ENCODE data around the gene REP15. TPM values are rescaled to one million over a fixed set of nuclear protein-coding genes. Genes with fewer than 3 reads are reported as not detected.

The REP15 gene
- total RNA-seq, 2 donors from 2014 or later: 2.4 to 7.6 TPM

DNA sequence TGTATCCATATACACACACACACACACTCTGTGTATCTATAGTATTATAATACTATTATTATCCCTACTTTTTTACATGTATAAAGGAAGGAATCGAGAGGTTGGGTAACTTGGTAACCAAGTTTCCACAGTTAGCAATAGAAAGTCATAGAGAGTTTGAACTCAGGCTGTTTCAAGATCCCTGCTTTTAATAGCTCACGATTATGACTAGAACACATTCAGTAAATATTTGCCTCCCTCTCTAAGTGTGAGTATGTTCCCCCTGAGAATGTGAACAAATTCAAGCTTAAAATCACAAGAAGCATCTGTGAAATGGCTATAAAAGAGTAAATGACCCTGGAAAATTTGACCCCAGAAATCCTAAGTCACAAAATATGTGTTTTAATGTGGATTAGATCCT, 11.0 kb upstream of the REP15 start:
- H3K4me1 ChIP-seq (ENCODE audit: control insufficient read depth, insufficient read depth, low read length): no peaks in the 10 kb centered on the region
- Mint-ChIP-seq H3K27ac (no peak overlapping the region), H3K36me3 (ENCODE audit: low read depth) (peaks cover 76% of the 10 kb centered on the region), H3K27me3 (ENCODE audit: insufficient read depth) (no peaks in the 10 kb centered on the region), H3K4me1 (no peaks in the 10 kb centered on the region), H3K9me3 (no peaks in the 10 kb centered on the region), H3K4me3 (no peak overlapping the region)
- H3K27ac ChIP-seq (ENCODE audit: low read depth, low read length): no peak overlapping the region
- no peaks in the 10 kb centered on the region for H3K27me3 ChIP-seq (ENCODE audit: control insufficient read depth, insufficient read depth, low read length, poor library complexity, severe bottlenecking)
- peaks cover 84% of the 10 kb centered on the region for H3K36me3 ChIP-seq (ENCODE audit: control insufficient read depth, insufficient read depth, low read length)
- no peak overlapping the region for H3K9ac ChIP-seq (ENCODE audit: extremely low read depth, low read length, poor library complexity, severe bottlenecking)
- 96 to 100% methylated on average over 1 to 2 of the region's 2 CpGs for WGBS, 2 experiments (ENCODE audit: insufficient coverage in 1 of 2, insufficient read length in 1 of 2)
- DNase-seq: no peak
- H3K9me3 ChIP-seq (ENCODE audit: control insufficient read depth, low read length): no peaks in the 10 kb centered on the region
- TF ChIP-seq, protein P1, sequence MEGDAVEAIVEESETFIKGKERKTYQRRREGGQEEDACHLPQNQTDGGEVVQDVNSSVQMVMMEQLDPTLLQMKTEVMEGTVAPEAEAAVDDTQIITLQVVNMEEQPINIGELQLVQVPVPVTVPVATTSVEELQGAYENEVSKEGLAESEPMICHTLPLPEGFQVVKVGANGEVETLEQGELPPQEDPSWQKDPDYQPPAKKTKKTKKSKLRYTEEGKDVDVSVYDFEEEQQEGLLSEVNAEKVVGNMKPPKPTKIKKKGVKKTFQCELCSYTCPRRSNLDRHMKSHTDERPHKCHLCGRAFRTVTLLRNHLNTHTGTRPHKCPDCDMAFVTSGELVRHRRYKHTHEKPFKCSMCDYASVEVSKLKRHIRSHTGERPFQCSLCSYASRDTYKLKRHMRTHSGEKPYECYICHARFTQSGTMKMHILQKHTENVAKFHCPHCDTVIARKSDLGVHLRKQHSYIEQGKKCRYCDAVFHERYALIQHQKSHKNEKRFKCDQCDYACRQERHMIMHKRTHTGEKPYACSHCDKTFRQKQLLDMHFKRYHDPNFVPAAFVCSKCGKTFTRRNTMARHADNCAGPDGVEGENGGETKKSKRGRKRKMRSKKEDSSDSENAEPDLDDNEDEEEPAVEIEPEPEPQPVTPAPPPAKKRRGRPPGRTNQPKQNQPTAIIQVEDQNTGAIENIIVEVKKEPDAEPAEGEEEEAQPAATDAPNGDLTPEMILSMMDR (conservative IDR thresholded peaks at IDR 0.05): no peak
- H3K4me3 ChIP-seq (ENCODE audit: low read length): no peak overlapping the region

DNA sequence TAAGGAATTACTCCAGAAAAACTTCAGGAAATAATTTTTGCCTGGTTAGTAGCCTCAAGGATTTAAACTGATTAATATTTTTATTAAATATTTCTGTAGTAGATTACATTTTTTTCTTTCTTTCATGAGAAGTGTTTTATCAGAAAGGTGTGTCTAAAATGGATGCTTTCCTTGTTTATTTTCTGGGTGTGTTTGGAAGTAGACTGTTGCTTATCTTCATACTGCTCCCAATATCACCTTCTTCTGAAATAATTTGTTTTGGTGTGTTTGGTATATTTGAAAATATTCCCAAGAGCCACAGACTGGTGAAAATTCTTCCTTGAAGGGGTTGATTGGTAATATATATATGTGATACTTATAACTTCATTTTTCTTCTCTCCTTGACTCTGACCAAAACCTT, 10.1 kb upstream of the REP15 start:
- H3K27ac ChIP-seq (ENCODE audit: low read depth, low read length): no peak overlapping the region
- peaks cover 84% of the 10 kb centered on the region for H3K36me3 ChIP-seq (ENCODE audit: control insufficient read depth, insufficient read depth, low read length)
- H3K9me3 ChIP-seq (ENCODE audit: control insufficient read depth, low read length): no peaks in the 10 kb centered on the region
- Mint-ChIP-seq H3K4me1 (no peaks in the 10 kb centered on the region), H3K36me3 (ENCODE audit: low read depth) (peaks cover 75% of the 10 kb centered on the region), H3K9me3 (no peaks in the 10 kb centered on the region), H3K4me3 (no peak overlapping the region), H3K27me3 (ENCODE audit: insufficient read depth) (no peaks in the 10 kb centered on the region), H3K27ac (no peak overlapping the region)
- TF ChIP-seq, protein P1 (conservative IDR thresholded peaks at IDR 0.05): no peak
- H3K4me1 ChIP-seq (ENCODE audit: control insufficient read depth, insufficient read depth, low read length): no peaks in the 10 kb centered on the region
- DNase-seq: no peak
- no peaks in the 10 kb centered on the region for H3K27me3 ChIP-seq (ENCODE audit: control insufficient read depth, insufficient read depth, low read length, poor library complexity, severe bottlenecking)
- no peak overlapping the region for H3K9ac ChIP-seq (ENCODE audit: extremely low read depth, low read length, poor library complexity, severe bottlenecking)
- no peak overlapping the region for H3K4me3 ChIP-seq (ENCODE audit: low read length)

DNA sequence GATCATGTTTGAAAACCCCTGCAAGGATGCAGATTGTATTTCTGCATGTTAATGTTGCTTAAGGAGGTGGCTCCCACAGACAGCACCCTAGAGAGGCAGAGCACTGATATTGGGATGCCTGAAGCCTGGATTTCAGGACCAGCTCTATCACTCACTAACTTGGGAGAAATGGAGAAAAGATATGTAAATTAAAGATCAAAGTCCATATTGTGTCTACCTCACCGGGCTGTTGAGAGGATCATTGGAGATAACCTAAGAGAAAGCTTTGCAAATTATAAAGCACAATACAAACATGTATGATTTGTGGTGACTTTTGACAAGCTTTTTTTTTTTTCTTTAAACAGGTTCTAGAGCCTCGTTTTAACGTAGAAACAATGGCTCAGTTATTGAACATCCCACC, 7.6 kb upstream of the REP15 start:
- TF ChIP-seq, protein P1 (conservative IDR thresholded peaks at IDR 0.05): no peak
- no peak overlapping the region for H3K27ac Mint-ChIP-seq
- no peak overlapping the region for H3K27ac ChIP-seq (ENCODE audit: low read depth, low read length)
- H3K36me3 Mint-ChIP-seq (ENCODE audit: low read depth): peaks cover 70% of the 10 kb centered on the region
- H3K4me1 ChIP-seq (ENCODE audit: control insufficient read depth, insufficient read depth, low read length): no peaks in the 10 kb centered on the region
- no peak overlapping the region for H3K4me3 Mint-ChIP-seq
- no peaks in the 10 kb centered on the region for H3K27me3 Mint-ChIP-seq (ENCODE audit: insufficient read depth)
- H3K4me3 ChIP-seq (ENCODE audit: low read length): no peak overlapping the region
- 93 to 94% methylated on average over 2 to 3 of the region's 3 CpGs for WGBS, 2 experiments (ENCODE audit: insufficient coverage in 1 of 2, insufficient read length in 1 of 2)
- H3K9me3 ChIP-seq (ENCODE audit: control insufficient read depth, low read length): no peaks in the 10 kb centered on the region
- no peaks in the 10 kb centered on the region for H3K9me3 Mint-ChIP-seq
- H3K9ac ChIP-seq (ENCODE audit: extremely low read depth, low read length, poor library complexity, severe bottlenecking): no peak overlapping the region
- H3K36me3 ChIP-seq (ENCODE audit: control insufficient read depth, insufficient read depth, low read length): peaks cover 85% of the 10 kb centered on the region
- no peaks in the 10 kb centered on the region for H3K4me1 Mint-ChIP-seq
- no peaks in the 10 kb centered on the region for H3K27me3 ChIP-seq (ENCODE audit: control insufficient read depth, insufficient read depth, low read length, poor library complexity, severe bottlenecking)
- DNase-seq: no peak
